A549 treated with Hydrocortisone at 1 μM for 4 hours (cell line): ENCODE measurements around the gene DNASE2. TPM values are rescaled to one million over a fixed set of nuclear protein-coding genes. Genes with fewer than 3 reads are reported as not detected.

Experiments used
- total RNA-seq: library from RNA; stranded (reverse); fragments of 200-300 nt; extraction: Qiagen RNA extraction; gene quantifications from 5 replicates; pipeline ENCODE4 v1.2.3, GENCODE V29; 2022

Gene DNASE2
- total RNA-seq: 27.5 to 33.2 TPM (median 30.3 TPM) in 5 replicates

GRCh38 chr19:12881172-12881808 is at the start of gene DNASE2:
Gene DNASE2, minus strand, starts transcription at chr19:12881449. Its CDS starts 74 bp downstream, at chr19:12881375.

DNA sequence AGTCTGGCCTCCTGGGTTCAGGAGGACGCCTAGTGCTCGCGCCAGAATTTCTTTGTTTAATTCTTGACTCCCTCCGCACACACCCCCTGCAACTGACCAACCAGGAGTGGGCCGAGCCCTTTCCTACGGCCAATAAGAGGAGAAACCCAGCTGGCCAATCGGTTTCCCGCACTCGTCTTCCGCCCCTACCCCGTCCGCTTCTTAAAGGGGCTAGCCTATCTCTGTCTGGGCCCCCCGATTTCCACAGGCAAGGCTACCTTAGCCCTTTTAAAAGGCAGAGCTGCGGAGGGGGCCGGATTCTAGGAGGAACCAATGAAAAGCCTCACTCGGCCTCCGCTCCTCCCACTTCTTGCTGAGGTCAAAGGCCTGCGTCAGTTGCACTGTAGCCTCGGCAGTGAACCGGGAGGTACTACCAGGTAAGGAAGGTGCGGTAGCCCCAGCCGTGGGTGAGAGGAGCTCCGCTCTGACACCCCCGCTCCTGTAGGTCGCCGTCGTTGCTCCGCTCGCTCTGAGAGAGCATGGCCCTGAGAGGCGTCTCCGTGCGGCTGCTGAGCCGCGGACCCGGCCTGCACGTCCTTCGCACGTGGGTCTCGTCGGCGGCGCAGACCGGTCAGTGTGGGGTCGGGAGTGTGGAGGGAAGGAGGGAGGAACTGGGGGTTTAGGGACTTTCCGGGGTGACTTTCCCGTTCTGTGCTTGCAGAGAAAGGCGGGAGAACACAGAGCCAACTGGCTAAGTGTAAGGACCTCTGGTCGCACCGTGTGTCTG is 9.7 kb upstream of the DNASE2 start, which contains the start of gene GCDH:
GCDH (plus strand) TSS at position 374 of the 766 bp plus-strand sequence; CDS start at position 519, 145 bp downstream.

GRCh38 chr19:12886969-12887747 is 5.9 kb upstream of the DNASE2 start, which contains the start of gene KLF1:
Gene KLF1, minus strand, starts transcription at chr19:12887201. Its CDS starts 61 bp downstream, at chr19:12887140.

DNA sequence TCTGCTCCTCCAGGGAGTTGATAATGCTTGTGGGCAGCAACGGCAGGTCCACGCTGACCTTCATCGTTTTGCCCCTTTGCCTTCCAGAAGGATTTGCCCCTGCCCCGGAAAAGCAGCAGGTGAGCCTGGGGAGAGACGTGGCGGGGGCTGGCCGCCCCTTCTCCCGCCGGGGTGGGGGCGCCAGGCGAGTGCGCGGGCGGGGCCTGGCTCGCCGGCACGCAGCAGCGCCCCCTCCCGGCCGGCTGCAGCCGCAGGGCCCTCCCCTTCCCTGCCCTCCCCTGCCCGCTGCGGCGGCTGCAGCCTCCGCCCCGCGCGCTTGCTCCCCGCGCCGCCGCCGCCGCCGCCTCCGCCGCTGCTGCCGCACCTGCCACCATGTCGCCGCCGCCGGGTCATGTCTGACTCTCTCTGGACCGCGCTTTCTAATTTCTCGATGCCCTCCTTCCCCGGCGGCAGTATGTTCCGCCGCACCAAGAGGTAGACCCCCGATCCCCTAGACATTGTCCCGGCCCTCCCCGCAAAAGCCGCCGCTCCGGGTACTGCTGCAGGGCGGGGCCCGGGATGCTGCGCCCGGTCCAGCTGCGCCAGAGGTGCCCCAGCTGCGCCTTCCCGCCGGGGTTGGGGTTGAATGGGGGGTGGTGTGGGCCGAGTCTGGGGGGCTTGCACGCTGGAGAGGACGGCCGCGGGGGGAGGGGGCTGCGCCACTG is 42.9 kb downstream of the DNASE2 start, which contains the start of gene MAST1:
MAST1 (plus strand) TSS at position 334 of the 704 bp plus-strand sequence; CDS start at position 392, 58 bp downstream.

GRCh38 chr19:12834566-12834943 is 46.7 kb downstream of the DNASE2 start, which contains the start of gene RTBDN:
Gene RTBDN, minus strand, starts transcription at chr19:12834579. Its CDS starts 4,600 bp downstream, at chr19:12829979.

Other genes starting within 250 kb of the DNASE2 start
- gene MAN2B1, start 214.7 kb downstream of the DNASE2 start, total RNA-seq: 19.8 to 21.9 TPM (median 21.5 TPM) in 5 replicates
- 7.5 to 11.7 TPM (median 9.6 TPM) in 5 replicates for gene WDR83, start 214.6 kb downstream of the DNASE2 start, total RNA-seq
- 43.8 to 48.5 TPM (median 45.7 TPM) in 5 replicates for gene DHPS, start 199.6 kb downstream of the DNASE2 start, total RNA-seq
- not detected in 5 replicates for gene GNG14, start 193.5 kb downstream of the DNASE2 start, total RNA-seq
- 8.9 to 13.0 TPM (median 12.3 TPM) in 5 replicates for gene FBXW9, start 184.8 kb downstream of the DNASE2 start, total RNA-seq
- gene TNPO2, start 157.5 kb downstream of the DNASE2 start, total RNA-seq: 29.9 to 34.4 TPM (median 32.2 TPM) in 5 replicates
- 144 to 206 TPM (median 199 TPM) in 5 replicates for gene TRIR, start 146.8 kb downstream of the DNASE2 start, total RNA-seq
- 81.1 to 107 TPM (median 99.5 TPM) in 5 replicates for gene GET3, start 144.0 kb downstream of the DNASE2 start, total RNA-seq
- 2.0 to 2.9 TPM (median 2.3 TPM) in 5 replicates for gene BEST2, start 129.7 kb downstream of the DNASE2 start, total RNA-seq
- gene HOOK2, start 105.9 kb downstream of the DNASE2 start, total RNA-seq: 9.2 to 11.4 TPM (median 11.1 TPM) in 5 replicates
- gene JUNB, start 90.0 kb downstream of the DNASE2 start, total RNA-seq: 123 to 195 TPM (median 161 TPM) in 5 replicates
- gene PRDX2, start 79.6 kb downstream of the DNASE2 start, total RNA-seq: 0.48 to 0.90 TPM (median 0.64 TPM) in 5 replicates
- gene THSD8, start 79.4 kb downstream of the DNASE2 start, total RNA-seq: 10.3 to 16.4 TPM (median 14.6 TPM) in 4 of 5 replicates, not detected in the other
- gene RNASEH2A, start 74.9 kb downstream of the DNASE2 start, total RNA-seq: 33.2 to 47.5 TPM (median 44.6 TPM) in 5 replicates
- 0.15 to 0.33 TPM (median 0.20 TPM) in 5 replicates for gene RTBDN, start 46.9 kb downstream of the DNASE2 start, total RNA-seq
- 1.3 to 2.1 TPM (median 1.8 TPM) in 5 replicates for gene MAST1, start 42.9 kb downstream of the DNASE2 start, total RNA-seq
- 0.06 to 0.08 TPM in 2 of 5 replicates, not detected in the others for gene KLF1, start 5.8 kb upstream of the DNASE2 start, total RNA-seq
- 8.5 to 11.9 TPM (median 9.3 TPM) in 5 replicates for gene GCDH, start 9.7 kb upstream of the DNASE2 start, total RNA-seq
- gene SYCE2, start 37.8 kb upstream of the DNASE2 start, total RNA-seq: 0.18 to 0.65 TPM (median 0.44 TPM) in 5 replicates
- gene FARSA, start 52.3 kb upstream of the DNASE2 start, total RNA-seq: 66.6 to 76.5 TPM (median 69.3 TPM) in 5 replicates
- 488 to 572 TPM (median 509 TPM) in 5 replicates for gene CALR, start 57.2 kb upstream of the DNASE2 start, total RNA-seq
- gene RAD23A, start 64.4 kb upstream of the DNASE2 start, total RNA-seq: 74.5 to 80.5 TPM (median 76.9 TPM) in 5 replicates
- 26.3 to 58.4 TPM (median 52.1 TPM) in 5 replicates for gene GADD45GIP1, start 75.8 kb upstream of the DNASE2 start, total RNA-seq
- 0.07 TPM in 1 of 5 replicates, not detected in the others for gene DAND5, start 88.1 kb upstream of the DNASE2 start, total RNA-seq
- 2.7 to 4.4 TPM (median 4.3 TPM) in 5 replicates for gene NFIX, start 114.0 kb upstream of the DNASE2 start, total RNA-seq
- 0.67 to 1.1 TPM (median 0.71 TPM) in 5 replicates for gene LYL1, start 221.4 kb upstream of the DNASE2 start, total RNA-seq
- 34.8 to 42.7 TPM (median 36.4 TPM) in 5 replicates for gene TRMT1, start 235.3 kb upstream of the DNASE2 start, total RNA-seq
- gene NACC1, start 236.8 kb upstream of the DNASE2 start, total RNA-seq: 29.0 to 39.7 TPM (median 38.2 TPM) in 5 replicates